PC-3 (cell line): Measurements from ENCODE around the gene CCDC192.

Experiments
- EZH2 ChIP-seq: fragments of 300-600 bp; sonication (generic); IDR thresholded peaks from one replicate; pipeline ENCODE4 v1.6.1; 2017; ENCODE audit warnings: antibody characterized with exemption, mild to moderate bottlenecking, low read length; ENCODE audit not compliant: unreplicated experiment
- TF ChIP-seq, protein P1 (sequence below): fragments of 300-600 bp; sonication (generic); conservative IDR thresholded peaks from 2 replicates; pipeline ENCODE4 v1.5.1; 2017; ENCODE audit warnings: antibody characterized with exemption, low read depth, mild to moderate bottlenecking, low read length

GRCh38 chr5:127854520-127854919 lies 151.3 kb downstream of the CCDC192 start:
- TF ChIP-seq, protein P1, sequence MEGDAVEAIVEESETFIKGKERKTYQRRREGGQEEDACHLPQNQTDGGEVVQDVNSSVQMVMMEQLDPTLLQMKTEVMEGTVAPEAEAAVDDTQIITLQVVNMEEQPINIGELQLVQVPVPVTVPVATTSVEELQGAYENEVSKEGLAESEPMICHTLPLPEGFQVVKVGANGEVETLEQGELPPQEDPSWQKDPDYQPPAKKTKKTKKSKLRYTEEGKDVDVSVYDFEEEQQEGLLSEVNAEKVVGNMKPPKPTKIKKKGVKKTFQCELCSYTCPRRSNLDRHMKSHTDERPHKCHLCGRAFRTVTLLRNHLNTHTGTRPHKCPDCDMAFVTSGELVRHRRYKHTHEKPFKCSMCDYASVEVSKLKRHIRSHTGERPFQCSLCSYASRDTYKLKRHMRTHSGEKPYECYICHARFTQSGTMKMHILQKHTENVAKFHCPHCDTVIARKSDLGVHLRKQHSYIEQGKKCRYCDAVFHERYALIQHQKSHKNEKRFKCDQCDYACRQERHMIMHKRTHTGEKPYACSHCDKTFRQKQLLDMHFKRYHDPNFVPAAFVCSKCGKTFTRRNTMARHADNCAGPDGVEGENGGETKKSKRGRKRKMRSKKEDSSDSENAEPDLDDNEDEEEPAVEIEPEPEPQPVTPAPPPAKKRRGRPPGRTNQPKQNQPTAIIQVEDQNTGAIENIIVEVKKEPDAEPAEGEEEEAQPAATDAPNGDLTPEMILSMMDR, result no peak
- TF ChIP-seq EZH2, result no peak
